NCI-H2029 (cell line): Measurements from ENCODE around the gene ATF7IP.

Experiments used
- DNase-seq: peaks from one replicate; lab custom pipeline; 2025; lab: John Stamatoyannopoulos, UW

The ATF7IP gene

GRCh38 chr12:14410841-14411569, 45.5 kb downstream of the ATF7IP start:
- no peak for DNase-seq

GRCh38 chr12:14416658-14417057, 51.2 kb downstream of the ATF7IP start:
- DNase-seq, result peak; percentile 38

GRCh38 chr12:14417715-14418114, 52.2 kb downstream of the ATF7IP start:
- DNase-seq, result peak; percentile 43

GRCh38 chr12:14418451-14418890, 53.0 kb downstream of the ATF7IP start:
- peak; percentile 40 for DNase-seq

DNA sequence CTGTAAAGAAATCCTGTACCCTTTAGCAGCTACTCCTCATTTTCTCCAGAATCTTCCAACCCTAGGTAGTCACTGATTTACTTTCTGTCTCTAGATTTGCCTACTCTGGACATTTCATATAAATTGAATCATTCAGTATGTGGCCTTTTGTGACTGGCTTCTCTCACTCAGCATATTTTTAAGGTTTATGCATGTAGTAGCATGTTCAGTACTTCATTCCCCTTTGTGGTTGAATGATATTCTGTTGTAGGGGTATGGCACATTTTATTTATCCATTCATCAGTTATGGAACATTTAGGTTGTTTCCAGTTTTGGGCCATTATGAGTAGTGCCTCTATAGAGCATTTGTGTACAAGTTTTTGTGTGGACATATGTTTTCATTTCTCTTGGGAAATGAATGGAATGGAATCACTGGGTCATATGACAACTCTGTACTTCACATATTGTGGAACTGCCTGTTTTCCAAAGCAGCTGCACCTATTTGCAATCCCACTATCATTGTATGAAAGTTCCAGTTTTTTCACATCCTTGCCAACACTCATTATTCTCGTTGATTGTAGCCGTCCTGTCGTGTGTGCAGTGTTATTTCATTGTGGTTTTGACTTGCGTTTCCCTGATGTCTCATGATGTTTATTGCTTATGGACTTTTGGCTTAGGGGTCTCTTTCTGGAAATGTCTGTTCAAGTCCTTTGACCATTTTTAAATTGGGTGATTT, 57.2 kb downstream of the ATF7IP start:
- DNase-seq, result no peak

GRCh38 chr12:14424545-14424944, 59.1 kb downstream of the ATF7IP start:
- no peak for DNase-seq

- no peak for DNase-seq
These were observed 61.3 kb downstream of the ATF7IP start for GRCh38 chr12:14426792-14427191.

- no peak for DNase-seq
These were observed 62.4 kb downstream of the ATF7IP start for GRCh38 chr12:14427929-14428328.

GRCh38 chr12:14430394-14430986, 65.0 kb downstream of the ATF7IP start:
- DNase-seq, result no peak

GRCh38 chr12:14431975-14432374, 66.5 kb downstream of the ATF7IP start:
- DNase-seq, result no peak

- DNase-seq, result no peak
These were observed 70.1 kb downstream of the ATF7IP start for GRCh38 chr12:14435627-14436026.

- peak; percentile 12 for DNase-seq
These were observed 76.9 kb downstream of the ATF7IP start for GRCh38 chr12:14442221-14442881.

DNA sequence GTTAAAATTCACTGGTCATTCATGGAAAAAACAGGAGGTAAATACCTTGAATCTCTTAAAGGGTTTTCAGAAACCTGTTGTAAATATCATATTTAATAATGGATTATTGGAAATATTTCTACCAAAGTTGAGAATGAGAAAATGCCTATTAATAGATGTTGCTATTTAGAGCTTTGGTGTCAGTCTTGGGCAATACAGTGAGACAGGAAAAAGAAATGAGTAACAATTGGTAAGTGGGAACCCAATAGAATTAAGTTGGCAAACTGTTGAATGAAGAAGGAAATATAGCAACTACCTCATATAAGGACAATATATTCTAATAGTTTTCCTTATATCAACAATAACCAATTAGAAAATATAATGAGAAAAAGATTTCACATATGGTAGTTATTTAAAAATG, 78.0 kb downstream of the ATF7IP start:
- no peak for DNase-seq

GRCh38 chr12:14450479-14450878, 85.0 kb downstream of the ATF7IP start:
- DNase-seq, result no peak

DNA sequence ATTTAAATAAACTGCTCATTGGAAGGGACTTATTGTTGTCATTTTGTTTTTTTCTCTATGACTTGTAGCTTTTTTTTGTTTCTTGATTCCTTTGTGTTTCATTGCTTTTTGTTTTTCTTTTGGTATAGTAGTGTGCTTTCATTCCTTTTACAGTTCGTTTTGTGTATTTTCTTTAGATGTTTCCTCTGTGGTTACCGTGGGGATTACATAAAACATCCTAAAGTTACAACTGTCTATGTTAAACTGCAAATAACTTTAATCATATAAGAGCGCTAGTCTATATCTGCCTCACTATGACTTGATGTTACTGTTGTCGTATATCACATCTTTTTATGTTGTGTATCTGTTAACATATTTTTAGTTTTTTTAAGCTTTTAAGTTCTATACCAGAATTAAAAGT, 86.9 kb downstream of the ATF7IP start:
- no peak for DNase-seq

- DNase-seq, result no peak
These were observed 87.4 kb downstream of the ATF7IP start for GRCh38 chr12:14452865-14453264.

GRCh38 chr12:14454098-14454907, 88.8 kb downstream of the ATF7IP start:
- DNase-seq, result peak; percentile 42

DNA sequence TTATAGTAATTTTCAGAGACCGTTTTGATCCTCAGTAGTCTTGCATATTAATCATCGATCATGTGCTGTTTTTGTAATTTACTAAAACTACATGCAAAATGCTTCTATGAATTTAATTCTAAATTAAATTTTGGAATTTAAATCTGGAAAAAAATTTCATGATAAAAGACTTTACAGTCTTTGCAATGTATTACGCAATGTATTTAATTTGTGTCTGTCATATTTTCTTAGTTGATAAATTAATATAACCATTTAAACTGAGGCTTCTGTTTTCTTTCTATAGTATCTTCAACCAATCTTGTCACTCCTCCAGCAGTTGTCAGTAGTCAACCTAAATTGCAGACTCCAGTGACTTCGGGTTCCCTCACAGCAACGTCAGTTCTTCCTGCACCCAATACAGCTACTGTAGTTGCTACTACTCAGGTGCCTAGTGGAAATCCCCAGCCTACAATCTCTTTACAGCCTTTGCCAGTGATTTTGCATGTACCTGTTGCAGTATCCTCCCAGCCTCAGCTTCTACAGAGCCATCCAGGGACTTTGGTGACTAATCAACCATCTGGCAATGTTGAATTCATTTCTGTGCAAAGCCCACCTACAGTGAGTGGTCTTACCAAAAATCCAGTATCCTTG, 94.8 kb downstream of the ATF7IP start:
- no peak for DNase-seq

- DNase-seq, result no peak
These were observed 106.0 kb downstream of the ATF7IP start for GRCh38 chr12:14471497-14471896.

- peak; percentile 45 for DNase-seq
These were observed 108.3 kb downstream of the ATF7IP start for GRCh38 chr12:14473707-14474287.

GRCh38 chr12:14479004-14479403, 113.5 kb downstream of the ATF7IP start:
- DNase-seq, result no peak
